Type B pancreatic cell (in vitro differentiated cells): ENCODE data around the gene DAB1. TPM values are rescaled to one million over a fixed set of nuclear protein-coding genes. Genes with fewer than 3 reads are reported as not detected.

Experiments
- DNase-seq: peaks from one replicate; pipeline ENCODE4 v3.0.0; 2021; ENCODE audit warnings: mixed read lengths; ENCODE audit not compliant: unreplicated experiment; ENCODE audit errors: extremely low spot score
- H3K27ac Mint-ChIP-seq: 2 replicates; pipeline ENCODE4 v1.8.0; 2021; ENCODE audit warnings: mild to moderate bottlenecking, mixed read lengths
- H3K27me3 Mint-ChIP-seq: 2 replicates; pipeline ENCODE4 v1.8.0; 2021; ENCODE audit warnings: mixed read lengths
- H3K36me3 Mint-ChIP-seq: 2 replicates; pipeline ENCODE4 v1.8.0; 2021; ENCODE audit warnings: mixed read lengths
- H3K4me1 Mint-ChIP-seq: one replicate; pipeline ENCODE4 v1.8.0; 2021; ENCODE audit warnings: mixed read lengths; ENCODE audit not compliant: unreplicated experiment
- H3K4me3 Mint-ChIP-seq: 2 replicates; pipeline ENCODE4 v1.8.0; 2021; ENCODE audit warnings: mild to moderate bottlenecking, mixed read lengths
- H3K9me3 Mint-ChIP-seq: 2 replicates; pipeline ENCODE4 v1.8.0; 2021; ENCODE audit warnings: mixed read lengths
- total RNA-seq: library from RNA; stranded (reverse); gene quantifications from 2 replicates; pipeline ENCODE4 v1.2.1, GENCODE V29; 2021; ENCODE audit warnings: low replicate concordance
- TF ChIP-seq, protein P1 (sequence below): fragments of 200-600 bp; sonication (generic); conservative IDR thresholded peaks from 2 replicates; pipeline ENCODE4 v1.5.0; 2021; ENCODE audit warnings: antibody characterized with exemption, mild to moderate bottlenecking

DAB1 gene
- total RNA-seq, 1 donor from 2014 or later = 7.3 TPM

DNA sequence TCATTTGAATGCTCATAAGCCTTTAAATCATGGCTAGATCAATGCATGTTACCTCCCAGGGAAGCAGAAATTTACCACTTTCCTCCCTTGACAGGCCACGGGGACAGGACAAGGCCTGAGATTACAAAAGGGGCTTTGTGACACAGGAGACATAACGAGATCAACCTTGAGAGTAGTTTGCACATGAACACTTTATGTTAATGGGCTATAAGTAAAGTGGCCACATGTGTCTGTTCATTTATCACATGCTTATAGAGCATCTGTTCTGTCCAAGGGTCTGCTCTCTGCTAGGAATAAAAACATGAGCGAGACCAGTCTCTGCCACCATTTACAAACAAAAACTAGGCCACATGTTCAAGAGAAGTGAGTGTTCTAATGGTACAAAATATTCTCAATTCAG is 314.0 kb downstream of the DAB1 start:
- TF ChIP-seq, protein P1, sequence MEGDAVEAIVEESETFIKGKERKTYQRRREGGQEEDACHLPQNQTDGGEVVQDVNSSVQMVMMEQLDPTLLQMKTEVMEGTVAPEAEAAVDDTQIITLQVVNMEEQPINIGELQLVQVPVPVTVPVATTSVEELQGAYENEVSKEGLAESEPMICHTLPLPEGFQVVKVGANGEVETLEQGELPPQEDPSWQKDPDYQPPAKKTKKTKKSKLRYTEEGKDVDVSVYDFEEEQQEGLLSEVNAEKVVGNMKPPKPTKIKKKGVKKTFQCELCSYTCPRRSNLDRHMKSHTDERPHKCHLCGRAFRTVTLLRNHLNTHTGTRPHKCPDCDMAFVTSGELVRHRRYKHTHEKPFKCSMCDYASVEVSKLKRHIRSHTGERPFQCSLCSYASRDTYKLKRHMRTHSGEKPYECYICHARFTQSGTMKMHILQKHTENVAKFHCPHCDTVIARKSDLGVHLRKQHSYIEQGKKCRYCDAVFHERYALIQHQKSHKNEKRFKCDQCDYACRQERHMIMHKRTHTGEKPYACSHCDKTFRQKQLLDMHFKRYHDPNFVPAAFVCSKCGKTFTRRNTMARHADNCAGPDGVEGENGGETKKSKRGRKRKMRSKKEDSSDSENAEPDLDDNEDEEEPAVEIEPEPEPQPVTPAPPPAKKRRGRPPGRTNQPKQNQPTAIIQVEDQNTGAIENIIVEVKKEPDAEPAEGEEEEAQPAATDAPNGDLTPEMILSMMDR = no peak
- Mint-ChIP-seq H3K36me3 (no peaks in the 10 kb centered on the region), H3K9me3 (no peaks in the 10 kb centered on the region), H3K4me1 (peaks cover 6% of the 10 kb centered on the region), H3K4me3 (no peak overlapping the region), H3K27me3 (peaks cover 14% of the 10 kb centered on the region), H3K27ac (no peak overlapping the region)
- DNase-seq = no peak

DNA sequence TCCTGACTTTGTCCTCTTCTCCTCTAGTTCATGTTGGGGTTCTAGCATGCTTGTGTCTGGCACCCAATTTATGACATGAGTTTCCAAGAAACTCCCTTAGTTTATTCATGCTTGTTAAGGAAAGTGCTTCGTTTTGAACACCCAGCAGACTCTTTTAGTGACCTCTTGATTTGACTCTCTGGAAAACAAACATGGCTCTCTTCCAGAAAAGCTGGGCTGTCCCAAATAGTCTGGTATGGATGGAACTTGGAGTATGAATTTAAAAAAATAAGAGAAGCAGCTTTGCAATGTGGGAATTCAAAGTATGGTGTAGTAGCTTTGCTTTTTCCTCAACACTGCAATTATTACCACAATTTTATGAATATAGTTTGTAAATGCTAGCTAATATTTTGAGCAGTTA is 314.6 kb downstream of the DAB1 start:
- TF ChIP-seq, protein P1 = no peak
- Mint-ChIP-seq H3K9me3 (no peaks in the 10 kb centered on the region), H3K4me1 (peaks cover 6% of the 10 kb centered on the region), H3K27me3 (peaks cover 17% of the 10 kb centered on the region), H3K4me3 (no peak overlapping the region), H3K27ac (no peak overlapping the region), H3K36me3 (no peaks in the 10 kb centered on the region)
- DNase-seq = no peak

GRCh38 chr1:57106296-57106695 is 317.6 kb downstream of the DAB1 start:
- Mint-ChIP-seq H3K27me3 (peaks cover 17% of the 10 kb centered on the region), H3K27ac (no peak overlapping the region), H3K9me3 (no peaks in the 10 kb centered on the region), H3K4me3 (no peak overlapping the region), H3K36me3 (no peaks in the 10 kb centered on the region), H3K4me1 (peaks cover 5% of the 10 kb centered on the region)
- DNase-seq = no peak
- TF ChIP-seq, protein P1 = no peak

GRCh38 chr1:57102561-57103326 is 321.1 kb downstream of the DAB1 start:
- no peak for DNase-seq
- no peaks in the 10 kb centered on the region for H3K36me3 Mint-ChIP-seq
- no peaks in the 10 kb centered on the region for H3K9me3 Mint-ChIP-seq
- H3K4me1 Mint-ChIP-seq = peaks cover 5% of the 10 kb centered on the region
- no peak overlapping the region for H3K27ac Mint-ChIP-seq
- TF ChIP-seq, protein P1 = no peak
- no peak overlapping the region for H3K4me3 Mint-ChIP-seq
- H3K27me3 Mint-ChIP-seq = peaks cover 3% of the 10 kb centered on the region

DNA sequence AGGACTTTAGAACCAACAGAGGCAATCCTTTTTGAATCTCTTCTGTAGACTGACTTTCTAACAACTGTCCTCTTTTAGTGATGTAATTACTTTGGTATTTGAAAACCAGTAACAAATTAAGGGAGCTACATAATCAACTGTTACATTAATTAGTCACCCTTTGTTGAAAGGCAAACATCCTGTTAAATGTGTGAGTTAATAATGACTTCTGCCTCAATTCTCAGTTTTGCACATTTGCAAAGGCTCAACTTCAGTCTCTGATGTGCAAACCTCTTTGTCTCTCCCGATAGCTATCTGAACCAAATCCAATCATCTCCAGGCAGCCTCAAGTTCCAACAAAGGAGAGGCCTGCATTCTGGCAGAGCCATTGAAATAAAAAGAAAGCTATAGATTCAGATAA is 322.7 kb downstream of the DAB1 start:
- TF ChIP-seq, protein P1 = no peak
- Mint-ChIP-seq H3K27me3 (peaks cover 3% of the 10 kb centered on the region), H3K4me3 (no peak overlapping the region), H3K4me1 (peaks cover 5% of the 10 kb centered on the region), H3K27ac (no peak overlapping the region), H3K9me3 (no peaks in the 10 kb centered on the region), H3K36me3 (no peaks in the 10 kb centered on the region)
- no peak for DNase-seq
